ENCODE results near the gene SPG7.

- TF ChIP-seq CTCF (conservative IDR thresholded peaks at IDR 0.05 in 1 of 2, IDR thresholded peaks at IDR 0.05 in 1 of 2; ENCODE audit: low read depth in 1 of 2, low read length in 2 of 2): no peak
- TF ChIP-seq EZH2 (IDR thresholded peaks at IDR 0.05; ENCODE audit: low read length, missing control alignments): no peak
Measured at GRCh38 chr16:89538286-89538685, 30.1 kb downstream of the SPG7 start.
